Activated CD4-positive, alpha-beta T cell treated with anti-CD3 and anti-CD28 coated beads for 48 hours (primary cell): Measurements from ENCODE around the gene PALD1.

ENCODE experiments used
- DNase-seq: peaks from one replicate; pipeline ENCODE4 v3.0.0-alpha.2; 2020

PALD1 gene

DNA sequence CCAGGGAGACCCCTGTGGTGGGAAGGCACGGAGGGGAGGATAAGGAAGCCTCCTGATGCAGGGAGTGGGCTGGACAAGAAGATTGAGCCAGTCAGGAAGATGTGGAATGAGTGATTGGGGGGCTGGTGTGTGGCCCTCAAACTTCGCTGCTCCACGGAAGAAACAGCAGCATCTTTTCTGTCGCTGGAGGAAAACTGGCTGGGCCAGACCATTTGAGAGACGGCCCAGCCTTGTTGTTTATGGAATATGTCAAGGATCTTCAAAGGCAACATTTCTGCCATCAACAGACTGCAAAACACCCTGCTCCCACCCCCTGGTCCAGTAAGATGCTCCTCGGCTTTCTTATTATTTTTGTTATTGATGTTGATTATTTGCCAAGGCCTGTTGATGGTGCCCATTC is 29.4 kb downstream of the PALD1 start:
- DNase-seq, result no peak

GRCh38 chr10:70508912-70509756 is 30.6 kb downstream of the PALD1 start:
- DNase-seq, result no peak

DNA sequence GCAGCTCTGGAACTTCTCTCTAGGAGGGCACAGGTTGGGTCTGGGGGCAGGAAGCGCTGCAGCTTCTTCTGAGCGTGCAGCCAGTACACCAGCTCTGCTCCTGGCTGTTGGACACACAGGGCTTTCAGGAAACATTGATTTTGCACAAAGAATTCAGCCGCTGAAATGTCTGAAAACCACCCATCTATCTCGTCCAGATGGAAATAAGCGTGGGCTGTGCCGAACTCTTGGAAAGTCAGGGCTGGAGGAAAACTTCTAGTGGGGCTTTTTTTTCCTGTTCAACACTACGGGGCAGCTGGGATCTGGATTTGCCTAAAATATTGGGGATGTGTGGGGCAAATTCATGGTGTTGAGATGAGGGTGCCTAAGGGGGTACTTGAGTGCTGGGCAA is 31.2 kb downstream of the PALD1 start:
- no peak for DNase-seq

- DNase-seq, result no peak
These were observed 31.9 kb downstream of the PALD1 start for GRCh38 chr10:70510453-70510852.

DNA sequence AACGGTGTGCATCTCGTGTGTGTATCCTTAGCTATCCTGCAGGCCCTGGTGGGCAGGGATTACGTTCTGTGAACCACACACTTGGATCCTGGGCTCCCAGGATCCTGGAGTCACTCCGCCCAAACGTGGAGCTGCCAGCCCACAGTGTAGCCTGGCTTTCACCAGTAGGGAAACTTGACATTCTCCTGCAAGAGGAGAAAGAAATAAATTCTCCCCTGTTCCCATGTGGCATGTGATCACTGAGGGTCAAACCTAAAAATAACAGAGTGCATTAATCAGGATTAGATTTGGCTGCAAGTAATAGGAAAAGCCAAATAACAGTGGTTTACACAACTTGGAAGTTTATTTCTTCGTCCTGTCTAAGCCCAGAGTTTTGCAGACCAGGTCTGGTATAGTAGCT is 32.3 kb downstream of the PALD1 start:
- no peak for DNase-seq

- no peak for DNase-seq
These were observed 33.6 kb downstream of the PALD1 start for GRCh38 chr10:70512149-70512639.

DNA sequence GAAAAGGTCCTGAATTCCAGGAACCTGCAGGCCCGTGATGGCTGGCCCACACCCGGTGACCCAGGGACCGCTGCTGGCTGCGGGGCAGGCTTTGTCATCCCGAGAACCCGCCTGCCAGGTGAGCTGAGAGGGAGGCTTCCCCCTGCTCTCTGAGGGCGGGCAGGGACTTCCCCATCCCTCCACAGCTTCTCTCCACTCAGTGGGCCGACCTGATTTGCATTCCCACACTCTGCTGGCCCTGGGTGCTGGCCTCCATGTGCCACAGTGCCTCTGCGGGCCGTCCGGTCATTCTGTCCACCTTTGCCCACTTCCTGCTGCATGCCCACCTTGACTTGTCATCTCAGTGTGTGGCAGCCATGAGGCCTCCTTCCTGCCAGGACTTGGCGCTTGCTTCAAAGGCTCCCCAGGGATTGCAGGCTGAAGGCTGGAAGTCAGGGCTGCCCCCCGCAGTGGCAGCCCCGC is 35.3 kb downstream of the PALD1 start:
- peak; percentile 46 for DNase-seq

GRCh38 chr10:70514591-70514990 is 36.0 kb downstream of the PALD1 start:
- DNase-seq, result no peak

DNA sequence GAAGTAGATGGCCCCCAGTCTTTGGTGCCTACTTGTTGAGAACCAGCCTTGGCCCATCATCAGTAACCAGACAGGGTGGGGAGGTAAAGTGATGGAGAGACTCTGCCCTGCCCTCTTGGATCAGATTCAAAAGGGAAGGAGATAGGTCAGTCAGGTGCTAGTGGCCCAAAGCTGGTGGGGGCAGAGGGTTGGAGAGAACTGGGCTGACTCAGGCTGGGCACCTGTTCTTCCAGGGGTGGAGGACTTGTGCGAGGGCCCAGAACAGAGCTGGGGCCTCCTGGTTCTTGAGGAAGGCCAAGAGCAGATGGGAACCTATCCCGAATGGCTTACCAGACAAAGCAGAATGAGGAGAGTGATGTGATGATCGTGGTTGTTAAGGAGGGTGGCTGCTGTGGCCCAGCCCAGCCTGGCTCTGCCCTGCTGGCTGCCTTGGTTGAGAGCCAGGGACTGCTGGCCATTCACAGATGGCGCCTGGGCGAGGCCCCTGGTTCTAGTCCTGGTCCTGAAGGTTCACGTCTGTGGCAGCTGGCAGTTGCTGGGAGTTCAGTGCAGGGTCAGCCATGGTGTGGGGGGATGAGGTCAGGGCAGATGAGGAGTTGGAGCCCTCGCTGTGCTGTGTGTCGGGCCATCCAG is 36.6 kb downstream of the PALD1 start:
- DNase-seq, result no peak

GRCh38 chr10:70518695-70519094 is 40.1 kb downstream of the PALD1 start:
- DNase-seq, result no peak

DNA sequence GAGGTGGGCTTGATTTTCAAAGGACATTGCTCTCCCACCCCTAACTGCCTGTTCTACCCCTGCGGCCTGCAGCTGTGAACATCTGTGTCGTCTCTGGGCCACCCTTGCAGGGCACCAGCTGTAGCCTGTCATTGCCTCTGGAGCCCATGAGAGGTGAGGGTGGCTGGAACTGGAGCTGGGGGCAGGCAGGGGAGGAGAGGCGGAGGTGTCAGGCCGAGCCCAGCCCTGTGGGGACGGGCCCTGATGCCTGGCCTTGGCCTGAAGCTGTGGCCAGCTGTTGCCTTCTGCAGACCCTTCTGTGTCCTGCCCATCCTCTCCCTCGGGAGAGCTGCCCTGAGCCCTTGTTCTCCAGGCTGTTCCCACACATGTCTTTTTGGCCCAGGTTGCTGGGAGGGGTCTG is 44.5 kb downstream of the PALD1 start:
- no peak for DNase-seq

DNA sequence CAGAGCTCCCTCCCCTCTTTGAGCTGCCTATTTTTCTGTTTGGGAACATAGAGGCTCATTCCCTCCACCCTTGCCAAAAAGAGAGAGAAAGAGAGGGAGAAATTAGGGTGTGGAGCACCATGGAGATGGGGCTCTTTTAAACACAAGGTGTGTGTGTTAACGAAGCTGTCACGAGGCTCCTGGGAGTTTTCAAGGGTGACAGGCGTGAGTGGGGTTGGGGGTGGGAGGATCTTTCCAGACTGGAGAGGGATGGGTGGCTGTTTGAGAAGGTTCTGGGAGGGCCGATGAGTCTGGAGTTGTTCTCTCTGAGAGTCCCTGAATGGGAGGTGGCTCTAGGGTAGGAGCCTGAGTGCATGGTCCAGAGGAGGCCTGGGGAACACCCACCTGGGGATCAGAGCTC is 45.0 kb downstream of the PALD1 start:
- no peak for DNase-seq

DNA sequence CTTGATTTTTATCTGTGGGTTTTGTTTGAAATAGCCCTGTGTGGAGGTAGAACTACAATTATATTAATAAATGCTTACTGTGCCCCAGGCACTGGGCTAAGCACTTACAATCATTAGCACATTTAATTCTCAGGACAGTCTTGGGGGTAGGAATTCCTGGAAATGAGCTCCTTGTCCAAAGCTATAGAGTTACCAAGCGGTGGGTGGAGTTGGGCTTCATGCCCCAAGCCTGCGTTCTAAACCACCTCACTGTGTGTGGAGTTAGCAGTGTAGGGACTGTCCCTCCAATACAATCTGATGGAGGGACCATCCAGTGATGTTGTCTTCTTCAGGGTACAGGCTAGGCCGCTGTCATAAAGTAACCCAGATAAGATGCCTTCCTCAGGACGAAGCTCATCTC is 49.7 kb downstream of the PALD1 start:
- no peak for DNase-seq

- no peak for DNase-seq
These were observed 50.3 kb downstream of the PALD1 start for GRCh38 chr10:70528741-70529362.

DNA sequence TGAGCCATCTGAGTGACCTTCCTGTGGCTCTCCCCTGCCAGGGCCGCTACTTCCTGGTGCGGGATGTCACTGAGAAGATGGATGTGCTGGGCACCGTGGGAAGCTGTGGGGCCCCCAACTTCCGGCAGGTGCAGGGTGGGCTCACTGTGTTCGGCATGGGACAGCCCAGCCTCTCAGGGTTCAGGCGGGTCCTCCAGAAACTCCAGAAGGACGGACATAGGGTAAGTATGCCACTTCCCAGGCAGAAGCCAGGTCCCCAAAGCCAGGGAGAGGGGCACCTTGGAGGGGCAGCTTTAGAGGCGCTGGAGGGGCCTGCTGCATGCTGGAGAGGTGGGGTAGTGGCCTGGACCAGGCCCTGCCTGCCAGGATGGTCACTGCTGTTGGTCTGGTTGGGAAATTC is 51.3 kb downstream of the PALD1 start:
- DNase-seq, result no peak

- DNase-seq, result no peak
These were observed 51.7 kb downstream of the PALD1 start for GRCh38 chr10:70530315-70530714.

GRCh38 chr10:70532554-70533188 is 54.1 kb downstream of the PALD1 start:
- no peak for DNase-seq

- no peak for DNase-seq
These were observed 54.6 kb downstream of the PALD1 start for GRCh38 chr10:70533189-70533558.

- DNase-seq, result no peak
These were observed 55.7 kb downstream of the PALD1 start for GRCh38 chr10:70534281-70534680.

DNA sequence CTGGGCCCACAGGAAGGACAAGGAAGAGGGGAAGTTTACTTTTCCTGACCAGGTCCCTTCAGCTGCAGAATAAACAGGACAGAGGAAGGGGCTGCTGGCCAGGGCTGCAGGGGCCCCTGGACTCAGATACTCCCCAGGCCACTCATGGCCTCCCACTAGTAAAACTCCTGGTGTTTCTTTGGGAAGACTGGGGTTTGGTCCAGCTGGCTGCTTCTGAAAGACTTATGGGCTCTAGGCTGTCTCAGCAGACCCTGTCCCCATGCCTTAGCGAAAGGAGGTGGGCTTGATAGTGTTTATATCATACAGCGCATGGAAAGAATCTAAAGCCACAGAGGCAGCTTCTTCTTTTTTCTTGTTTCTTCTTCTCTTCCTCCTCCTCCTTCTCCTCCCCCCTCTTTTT is 56.4 kb downstream of the PALD1 start:
- DNase-seq, result no peak

GRCh38 chr10:70535451-70535850 is 56.9 kb downstream of the PALD1 start:
- DNase-seq, result no peak

- no peak for DNase-seq
These were observed 57.8 kb downstream of the PALD1 start for GRCh38 chr10:70536196-70536861.
